Measurements from ENCODE around the gene ADARB2. TPM values are rescaled to one million over a fixed set of nuclear protein-coding genes. Genes with fewer than 3 reads are reported as not detected.

The ADARB2 gene
- total RNA-seq, 4 donors from 2014 or later, result 2.0 to 9.9 (median 5.1) TPM

DNA sequence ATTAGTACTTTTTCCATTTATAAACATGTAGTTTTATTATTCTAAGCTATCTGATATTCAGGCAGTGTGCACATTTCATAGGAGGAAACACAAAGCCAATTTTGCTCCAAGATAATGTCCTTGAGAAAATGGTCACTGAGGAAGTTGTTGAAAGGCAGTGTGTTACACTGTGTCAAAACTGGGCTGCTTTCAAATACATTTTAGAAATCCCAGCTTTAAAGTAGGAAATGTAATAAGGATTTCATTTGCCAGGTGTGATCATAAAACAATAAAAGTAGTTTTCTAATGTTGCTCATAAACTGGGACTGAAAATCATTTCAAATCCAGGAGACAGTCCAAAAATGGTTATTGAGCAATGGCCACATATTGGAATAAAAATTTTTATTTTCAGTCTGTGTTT lies 601.1 kb downstream of the ADARB2 start:
- no peak for TF ChIP-seq CTCF (IDR thresholded peaks at IDR 0.05)
- no peak for TF ChIP-seq POLR2A (IDR thresholded peaks at IDR 0.05)
- Histone ChIP-seq H3K4me1 (no peaks in the 10 kb centered on the region), H3K9me3 (no peaks in the 10 kb centered on the region), H3K36me3 (peaks cover 0 to 7% (median 0%) of the 10 kb centered on the region in 3 donors), H3K27ac (no peak overlapping the region), H3K4me3 (no peak overlapping the region), H3K27me3 (no peaks in the 10 kb centered on the region)
- no peak for DNase-seq

GRCh38 chr10:1134156-1134555 lies 603.2 kb downstream of the ADARB2 start:
- no peak for DNase-seq
- no peaks in the 10 kb centered on the region for H3K27me3 ChIP-seq
- no peak overlapping the region for H3K4me3 ChIP-seq
- peaks cover 0 to 28% (median 4%) of the 10 kb centered on the region in 3 donors for H3K36me3 ChIP-seq
- no peak overlapping the region for H3K27ac ChIP-seq
- no peaks in the 10 kb centered on the region for H3K9me3 ChIP-seq
- no peaks in the 10 kb centered on the region for H3K4me1 ChIP-seq
- no peak for TF ChIP-seq POLR2A (IDR thresholded peaks at IDR 0.05)

DNA sequence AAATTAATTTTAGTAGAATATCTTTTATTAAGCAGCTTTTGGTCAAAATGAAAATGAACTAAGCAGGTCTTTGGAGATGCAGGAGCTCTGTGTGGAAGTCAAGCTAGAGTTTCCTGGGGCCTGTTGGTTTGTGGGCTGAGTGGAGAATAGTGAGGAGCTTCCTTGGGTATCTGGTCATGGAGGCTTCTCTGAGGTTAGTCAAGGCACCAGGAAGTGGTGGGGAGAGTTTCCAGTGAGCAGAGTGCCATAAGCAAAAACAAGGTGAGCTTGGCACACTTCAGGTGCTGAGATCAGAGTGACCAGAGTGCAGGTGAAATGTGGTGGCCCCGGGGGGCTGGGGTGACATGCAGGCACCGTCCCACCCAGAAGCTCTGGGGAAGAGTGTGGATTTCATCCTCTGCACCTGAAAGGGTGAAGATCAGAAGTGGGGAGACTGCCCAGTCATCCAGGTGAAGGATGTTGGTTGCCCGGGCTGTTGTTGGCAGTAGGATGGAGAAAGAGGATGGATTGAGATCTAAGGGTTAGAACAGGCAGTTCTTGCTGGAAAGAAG lies 603.8 kb downstream of the ADARB2 start:
- Histone ChIP-seq H3K4me3 (no peak overlapping the region), H3K27ac (no peak overlapping the region), H3K9me3 (no peaks in the 10 kb centered on the region), H3K36me3 (peaks cover 0 to 34% (median 4%) of the 10 kb centered on the region in 3 donors), H3K27me3 (no peaks in the 10 kb centered on the region), H3K4me1 (no peaks in the 10 kb centered on the region)
- DNase-seq, result no peak
- TF ChIP-seq POLR2A (IDR thresholded peaks at IDR 0.05) (no peak), CTCF (IDR thresholded peaks at IDR 0.05) (no peak)

- DNase-seq, result peak in 1 of 3 donors; percentile 34
These were observed 604.7 kb downstream of the ADARB2 start for GRCh38 chr10:1132584-1132983.

GRCh38 chr10:1130995-1131790 lies 606.1 kb downstream of the ADARB2 start:
- H3K4me3 ChIP-seq, result no peak overlapping the region
- no peaks in the 10 kb centered on the region for H3K9me3 ChIP-seq
- peak in 1 of 3 donors; percentile 21 for DNase-seq
- peaks cover 0 to 51% (median 4%) of the 10 kb centered on the region in 3 donors for H3K36me3 ChIP-seq
- TF ChIP-seq CTCF (IDR thresholded peaks at IDR 0.05), result no peak
- TF ChIP-seq POLR2A (IDR thresholded peaks at IDR 0.05), result no peak
- no peaks in the 10 kb centered on the region for H3K4me1 ChIP-seq
- no peaks in the 10 kb centered on the region for H3K27me3 ChIP-seq
- H3K27ac ChIP-seq, result no peak overlapping the region

More at GRCh38 chr10:1132584-1132983, 604.7 kb downstream of the ADARB2 start:
- no peaks in the 10 kb centered on the region for H3K9me3 ChIP-seq
- H3K27me3 ChIP-seq, result no peaks in the 10 kb centered on the region
- no peak overlapping the region for H3K4me3 ChIP-seq
- TF ChIP-seq CTCF (IDR thresholded peaks at IDR 0.05) (no peak), POLR2A (IDR thresholded peaks at IDR 0.05) (no peak)
- no peak overlapping the region for H3K27ac ChIP-seq
- no peaks in the 10 kb centered on the region for H3K4me1 ChIP-seq
- H3K36me3 ChIP-seq, result peaks cover 0 to 40% (median 4%) of the 10 kb centered on the region in 3 donors

DNA sequence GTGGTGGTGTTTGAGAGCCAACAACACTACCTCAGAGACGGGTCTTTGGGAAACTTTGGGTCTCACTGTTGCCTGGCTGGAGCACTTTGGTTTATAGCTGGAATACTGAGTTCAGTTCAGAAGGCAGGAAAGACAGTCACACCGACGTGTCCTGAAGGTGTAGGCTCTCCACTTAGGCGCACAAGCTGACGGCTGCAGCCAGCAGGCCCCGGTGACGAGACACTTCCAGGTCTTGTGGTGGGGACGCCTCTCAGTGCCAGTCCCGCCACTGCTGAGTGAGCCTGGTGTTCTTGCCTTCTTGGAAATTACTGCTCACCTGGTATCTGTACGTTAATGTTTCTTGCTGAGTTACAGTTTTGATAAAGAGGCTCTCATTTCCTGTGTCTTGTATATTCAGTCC lies 607.1 kb downstream of the ADARB2 start:
- no peaks in the 10 kb centered on the region for H3K4me1 ChIP-seq
- no peak overlapping the region for H3K27ac ChIP-seq
- H3K27me3 ChIP-seq, result no peaks in the 10 kb centered on the region
- no peaks in the 10 kb centered on the region for H3K9me3 ChIP-seq
- peaks cover 0 to 61% (median 4%) of the 10 kb centered on the region in 3 donors for H3K36me3 ChIP-seq
- peak in 1 of 3 donors; percentile 28 for DNase-seq
- TF ChIP-seq POLR2A (IDR thresholded peaks at IDR 0.05), result no peak
- TF ChIP-seq CTCF (IDR thresholded peaks at IDR 0.05), result no peak
- no peak overlapping the region for H3K4me3 ChIP-seq

Measured in Peyer's patch (tissue), 4 donors.